Activated gamma-delta T cell treated with anti-CD3 and anti-CD28 coated beads, Interleukin-2, amount 50 U/mL, for 16 hours (primary cell): Measurements from ENCODE around the gene KCNMA1.
"Not testable (repeated sequence)": the region's sequence is repeated elsewhere in the genome, so short reads cannot be mapped to it uniquely, and the experiment has no call there.

Experiments
- DNase-seq: peaks from one replicate; pipeline ENCODE4 v3.0.0-alpha.2; 2020; ENCODE audit warnings: low read depth

The KCNMA1 gene

DNA sequence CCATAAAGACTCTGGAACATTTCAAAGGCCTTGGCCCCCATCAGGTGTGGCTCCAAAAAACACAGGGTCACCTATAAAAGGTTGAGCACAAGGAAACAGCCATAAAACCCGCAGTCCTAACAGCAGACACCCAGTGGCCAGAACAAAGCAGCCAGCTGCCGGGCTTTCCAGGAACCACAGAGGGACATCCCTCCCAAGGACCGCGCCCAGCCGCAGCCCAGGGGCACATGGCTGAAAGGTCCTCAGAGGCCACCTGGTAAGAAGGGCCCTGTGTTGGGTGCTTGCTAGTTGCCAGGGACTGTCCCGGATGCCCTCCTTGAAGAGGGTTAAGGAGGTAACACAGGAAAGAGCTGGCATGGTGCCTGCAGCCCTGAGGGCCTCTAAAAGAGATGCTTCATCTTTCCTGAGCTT lies 32.7 kb downstream of the KCNMA1 start:
- no peak for DNase-seq

DNA sequence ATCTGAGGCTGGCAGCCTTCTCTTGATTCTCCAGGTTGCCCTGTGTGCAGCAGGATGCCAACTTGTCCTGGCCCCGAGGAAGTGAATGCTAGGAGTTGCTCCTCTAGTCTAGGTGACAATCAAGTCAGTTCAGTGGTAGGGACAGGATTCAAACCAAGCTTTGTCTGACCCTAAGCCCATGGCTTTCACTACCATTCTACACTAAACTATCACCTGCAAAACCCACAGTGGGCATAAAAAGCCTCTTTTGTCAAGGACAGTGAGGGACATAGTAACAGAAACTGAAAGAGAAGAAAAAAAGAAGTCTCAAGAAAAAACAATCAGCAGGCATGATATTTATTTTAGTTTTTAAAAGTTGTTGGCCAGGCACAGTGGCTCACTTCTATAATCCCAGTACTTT lies 33.5 kb downstream of the KCNMA1 start:
- DNase-seq = no peak

DNA sequence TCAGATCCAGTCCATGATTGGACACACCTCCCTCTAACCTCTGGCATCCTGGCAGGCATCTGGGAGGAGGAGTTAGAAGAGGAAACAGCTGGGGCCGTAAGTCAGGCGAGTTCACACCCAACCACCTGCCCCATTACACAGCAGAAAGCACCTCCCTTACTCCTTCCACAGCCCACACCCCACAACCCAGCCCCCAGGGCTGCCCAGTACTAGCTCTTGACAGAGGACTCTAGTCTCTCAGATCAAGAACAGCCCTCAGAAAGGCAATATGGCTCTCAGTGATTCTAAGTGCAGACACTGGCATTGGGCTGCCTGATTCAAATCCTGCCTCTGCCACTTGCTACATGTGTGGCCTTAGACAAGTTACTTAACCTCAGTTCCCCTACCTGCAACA lies 34.1 kb downstream of the KCNMA1 start:
- DNase-seq = no peak

DNA sequence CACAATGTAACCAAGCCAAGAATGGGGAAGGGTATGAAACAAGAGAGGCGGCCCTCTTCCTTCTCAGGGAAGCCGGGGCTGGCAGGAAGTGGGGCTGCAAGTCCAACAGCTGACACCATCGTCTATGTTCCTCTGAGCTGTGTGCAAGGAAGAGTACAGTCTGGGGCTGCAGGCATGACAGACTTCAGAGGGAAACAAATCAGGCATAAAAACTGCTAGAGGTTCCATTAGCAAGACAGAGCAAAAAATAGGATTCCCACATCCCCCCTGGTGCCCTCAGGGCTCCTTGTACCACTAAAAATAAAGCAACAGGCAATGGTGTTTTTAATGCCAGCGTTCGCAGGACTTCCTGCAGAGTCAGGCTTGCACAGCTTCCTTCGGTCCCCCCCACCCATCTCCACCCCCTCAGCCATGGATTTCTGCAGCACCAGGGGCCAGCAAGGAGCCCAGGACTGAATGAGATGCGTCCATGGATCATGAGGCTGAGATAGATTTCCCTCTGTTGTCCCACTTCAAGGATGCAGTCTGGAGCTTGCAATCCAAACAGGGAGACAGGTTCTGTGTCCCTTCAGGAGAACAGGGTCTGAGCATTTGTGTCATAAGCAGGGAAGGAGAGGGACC lies 34.6 kb downstream of the KCNMA1 start:
- no peak for DNase-seq

DNA sequence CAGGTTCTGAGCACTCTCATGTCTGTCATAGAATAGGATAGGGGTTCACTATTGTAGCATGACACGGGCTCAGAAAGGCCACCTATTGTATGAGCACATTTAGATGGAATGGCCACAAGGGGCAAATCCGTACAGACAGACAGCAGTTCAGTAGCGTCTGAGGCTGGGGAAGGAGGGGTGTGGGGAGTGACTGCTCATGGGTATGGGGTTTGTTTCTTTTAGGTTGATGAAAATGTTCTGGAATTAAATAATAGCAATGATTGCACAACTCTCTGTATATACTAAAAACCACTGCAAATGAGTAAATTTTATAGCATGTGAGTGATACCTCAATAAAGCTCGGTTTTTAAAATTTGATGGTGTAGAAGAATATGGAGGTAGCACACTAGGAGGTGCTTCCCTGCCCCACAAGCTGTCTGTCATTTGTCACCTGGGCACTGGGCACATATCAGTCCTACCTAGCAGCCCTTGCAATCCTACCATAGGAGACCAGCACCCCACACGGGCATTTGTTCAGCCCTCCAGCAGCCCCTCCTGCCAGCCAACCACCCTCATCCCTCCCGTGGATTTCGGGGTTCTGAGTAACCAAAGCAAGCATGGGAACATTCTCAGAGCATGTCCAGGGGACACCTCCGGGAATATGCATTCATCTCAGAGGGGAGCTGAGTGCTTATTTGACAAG lies 35.2 kb downstream of the KCNMA1 start:
- no peak for DNase-seq

DNA sequence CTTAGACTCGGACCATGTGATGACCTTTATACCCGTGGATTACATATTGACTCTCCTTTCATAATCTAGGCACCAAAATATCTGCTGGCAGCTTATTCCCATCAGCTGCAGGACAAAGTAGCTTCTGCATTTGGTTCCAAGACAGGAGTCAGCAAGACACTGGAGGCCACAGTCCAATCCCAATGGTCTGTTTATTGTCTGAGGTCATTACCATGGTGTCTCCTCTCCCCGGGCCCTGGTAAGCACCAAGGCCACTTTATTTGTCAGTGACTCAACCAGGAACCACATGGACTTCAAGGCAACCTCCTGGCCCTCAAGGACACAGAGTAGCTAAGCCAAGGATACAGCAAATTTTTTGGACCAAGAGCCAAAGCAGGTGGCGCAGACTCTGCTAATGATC lies 36.1 kb downstream of the KCNMA1 start:
- no peak for DNase-seq

DNA sequence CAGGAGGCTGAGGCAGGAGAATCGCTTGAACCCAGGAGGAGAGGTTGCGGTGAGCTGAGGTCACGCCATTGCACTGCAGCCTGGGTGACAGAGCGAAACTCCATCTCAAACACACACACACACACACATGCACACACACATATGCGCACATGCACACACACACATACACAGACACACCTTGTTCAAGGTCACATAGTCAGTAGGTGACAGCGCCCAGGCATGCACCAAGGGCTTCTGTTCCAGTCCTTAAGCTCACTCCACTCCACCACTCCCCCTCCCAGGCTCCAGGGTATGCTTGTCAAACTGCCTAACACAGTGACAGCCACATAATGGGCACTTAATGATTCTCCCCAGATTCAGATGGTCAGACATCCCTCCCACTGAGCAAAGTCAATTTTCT lies 37.0 kb downstream of the KCNMA1 start:
- DNase-seq = no peak

DNA sequence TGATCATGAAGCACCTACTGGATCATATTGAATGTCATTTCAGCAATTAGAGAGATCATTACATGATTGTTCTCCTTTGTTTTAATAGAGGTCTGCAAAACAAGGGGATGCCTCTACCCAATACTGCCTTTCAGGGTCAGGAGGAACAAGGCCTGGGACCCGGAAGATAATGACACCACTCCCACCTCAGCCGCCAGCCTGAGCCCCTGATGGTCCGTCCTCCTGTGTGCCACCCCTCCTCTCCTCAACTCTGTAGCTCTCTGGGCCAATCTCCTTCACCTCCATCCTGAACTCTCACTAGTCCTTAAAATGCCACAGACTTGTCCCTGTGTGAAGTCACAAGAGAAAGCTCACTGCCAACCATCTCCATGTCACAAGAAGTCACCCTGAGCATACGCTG lies 38.0 kb downstream of the KCNMA1 start:
- DNase-seq = no peak

DNA sequence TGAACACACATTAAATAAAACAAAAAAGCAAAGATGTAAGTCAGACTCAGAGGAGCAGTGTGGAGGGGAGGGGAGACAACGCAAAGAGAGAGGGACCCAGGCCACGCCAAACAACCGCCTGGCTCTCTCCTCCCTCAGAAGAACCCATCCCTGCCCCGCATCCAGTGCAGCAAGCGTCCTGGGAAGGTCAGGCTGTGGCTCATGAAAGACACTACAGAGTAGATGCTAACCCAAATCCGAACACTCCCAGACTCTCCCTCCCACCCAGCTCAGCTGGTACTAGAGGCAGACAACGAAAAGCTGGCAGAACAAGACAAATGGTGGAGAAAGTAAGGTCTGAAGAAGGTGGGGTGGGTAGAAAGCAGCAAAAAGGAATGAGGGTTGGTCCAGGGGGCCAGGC lies 39.0 kb downstream of the KCNMA1 start:
- no peak for DNase-seq

DNA sequence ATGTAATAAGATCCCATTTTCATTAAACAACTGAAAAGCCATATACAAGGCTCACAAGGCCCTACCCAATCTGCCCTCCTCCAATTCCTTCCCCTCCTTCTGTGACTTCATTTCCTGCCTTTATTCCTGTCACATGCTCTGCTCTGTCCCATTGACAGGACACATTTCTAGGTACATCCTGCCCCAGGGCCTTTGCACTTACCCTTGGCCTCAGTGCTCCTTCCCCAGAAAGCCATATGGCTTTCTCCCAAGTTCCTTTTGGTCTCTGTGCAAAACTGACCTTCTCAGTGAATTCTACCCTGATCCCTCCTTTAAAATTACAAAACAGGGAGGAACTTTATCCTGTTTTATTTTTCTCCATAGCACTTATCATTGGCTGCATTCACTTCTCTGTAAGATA lies 40.0 kb downstream of the KCNMA1 start:
- DNase-seq = no peak

DNA sequence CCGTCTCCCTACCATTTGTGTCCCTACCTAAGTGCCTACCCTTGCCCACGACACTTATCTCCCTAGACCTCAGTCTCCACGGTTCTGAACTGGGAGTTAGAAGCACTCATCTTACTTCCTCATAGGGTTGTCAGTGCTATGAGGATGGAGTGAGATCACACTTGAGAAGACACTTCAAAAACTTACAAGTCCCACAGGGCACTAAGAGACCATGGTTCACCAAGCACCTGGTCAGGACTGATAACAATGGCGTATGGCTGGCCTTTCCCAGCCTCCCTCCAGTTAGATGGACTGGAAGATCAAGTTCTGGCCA lies 43.2 kb downstream of the KCNMA1 start:
- no peak for DNase-seq

DNA sequence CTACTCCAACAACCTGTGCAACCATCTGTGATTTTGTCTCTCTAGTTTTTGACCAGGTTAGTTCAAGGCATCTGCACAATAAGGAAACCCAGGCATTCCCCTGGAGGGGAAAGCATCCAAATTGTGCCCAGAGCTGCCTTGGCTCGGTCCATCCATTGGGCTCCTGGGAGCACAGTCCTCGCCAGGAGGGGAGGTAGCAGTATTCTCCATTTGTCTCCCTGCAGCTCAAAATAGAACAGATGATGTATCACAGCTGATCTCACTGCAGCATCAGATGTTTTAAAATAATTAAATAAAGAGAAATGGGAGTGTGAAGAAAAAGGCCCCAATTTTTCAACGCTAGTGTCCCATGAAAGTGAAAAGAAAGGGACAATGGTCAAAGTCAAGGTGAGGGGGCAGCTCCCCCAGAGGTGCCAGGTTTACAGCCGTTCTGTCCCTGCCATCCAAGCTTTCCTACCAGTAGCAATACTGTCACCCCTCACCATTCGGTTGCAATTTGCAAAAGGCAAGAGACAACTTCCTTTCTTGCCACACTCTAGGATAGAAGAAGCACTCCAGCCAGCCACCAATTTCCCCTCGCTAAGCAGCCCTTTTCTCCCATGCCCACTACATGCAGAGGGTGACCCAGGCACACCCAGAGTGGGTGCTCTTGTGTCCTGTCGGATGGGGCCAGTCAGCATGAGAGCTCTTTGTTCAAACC lies 43.7 kb downstream of the KCNMA1 start:
- DNase-seq = no peak

DNA sequence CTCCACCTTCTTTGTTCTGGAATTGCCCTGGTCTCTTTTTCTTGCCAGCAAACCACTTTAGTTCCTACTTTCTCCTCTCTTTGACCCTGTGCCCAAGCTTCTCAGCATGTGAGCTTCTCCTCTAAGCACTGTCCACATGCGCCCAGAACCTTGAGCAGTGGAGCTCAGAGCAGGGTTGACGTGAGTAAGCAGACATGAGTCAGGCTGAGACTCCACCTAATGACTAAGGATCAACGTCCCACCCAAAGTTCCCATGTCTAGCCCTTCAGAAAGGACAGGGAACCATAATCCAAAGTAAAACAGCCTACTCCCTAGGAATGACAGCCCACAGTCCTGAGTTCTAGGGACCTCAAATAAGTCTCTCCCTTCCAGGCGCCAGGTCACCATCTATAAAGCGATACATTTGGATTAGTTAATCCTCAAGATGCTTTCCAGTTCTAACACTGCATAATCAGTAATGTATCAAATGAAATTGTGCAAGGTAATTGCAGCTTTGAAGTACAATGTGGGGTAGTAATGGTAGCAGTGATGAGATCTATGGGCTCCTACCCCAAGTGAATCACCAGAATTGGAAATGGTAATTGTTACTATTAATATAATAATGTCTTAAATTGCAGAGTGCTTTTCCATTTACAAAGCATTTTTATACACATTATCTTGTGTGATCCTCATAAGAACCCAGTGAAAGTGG lies 44.5 kb downstream of the KCNMA1 start:
- no peak for DNase-seq

DNA sequence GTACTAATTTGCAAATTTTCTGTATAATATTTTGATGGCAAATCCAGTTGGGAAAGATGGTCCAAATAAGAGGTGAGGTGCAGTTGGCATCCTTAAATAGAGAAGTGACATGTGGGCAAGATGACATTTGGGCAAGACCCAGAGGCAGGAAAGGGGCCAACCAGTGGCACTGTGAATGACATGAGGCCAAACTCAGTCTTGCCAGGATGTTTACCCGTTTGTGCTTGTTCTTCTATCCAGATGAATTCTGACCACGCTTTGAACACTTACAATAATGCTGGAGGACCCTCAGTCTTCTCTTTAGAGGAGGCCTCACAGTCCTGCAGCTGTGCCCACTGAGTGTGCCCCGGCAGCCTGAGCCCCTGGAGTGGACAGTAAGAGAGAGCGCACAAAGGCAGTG lies 45.1 kb downstream of the KCNMA1 start:
- DNase-seq = no peak

DNA sequence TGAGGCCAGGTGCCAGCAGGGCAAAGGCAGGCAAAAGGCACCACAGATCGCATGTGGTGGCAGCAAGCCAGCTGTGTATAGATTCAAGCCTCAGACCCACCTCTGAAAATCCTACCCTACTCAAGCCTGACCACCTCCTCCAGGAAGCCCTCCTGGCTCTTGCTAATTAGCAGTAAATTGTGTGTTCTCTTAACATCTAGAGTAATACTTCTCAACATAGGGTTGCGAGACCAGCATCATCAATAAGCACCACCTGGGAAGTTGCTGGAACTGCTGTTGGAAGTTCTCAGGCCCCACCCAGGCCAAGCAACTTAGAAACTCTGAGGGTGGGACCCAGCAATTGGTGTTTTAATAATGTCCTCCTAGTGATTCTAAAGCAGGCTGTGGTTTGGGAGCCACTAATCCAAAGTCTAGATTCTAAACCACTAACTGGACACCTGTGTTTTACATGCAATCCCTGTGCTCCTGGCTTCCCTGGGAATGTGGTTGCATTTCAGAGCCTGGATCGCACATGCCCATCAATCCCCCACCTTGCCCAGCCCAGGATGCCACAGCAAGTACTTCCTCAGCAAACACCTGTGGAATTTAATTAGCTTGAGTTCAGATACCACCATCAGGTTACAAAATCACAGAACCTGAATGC lies 46.2 kb downstream of the KCNMA1 start:
- no peak for DNase-seq

DNA sequence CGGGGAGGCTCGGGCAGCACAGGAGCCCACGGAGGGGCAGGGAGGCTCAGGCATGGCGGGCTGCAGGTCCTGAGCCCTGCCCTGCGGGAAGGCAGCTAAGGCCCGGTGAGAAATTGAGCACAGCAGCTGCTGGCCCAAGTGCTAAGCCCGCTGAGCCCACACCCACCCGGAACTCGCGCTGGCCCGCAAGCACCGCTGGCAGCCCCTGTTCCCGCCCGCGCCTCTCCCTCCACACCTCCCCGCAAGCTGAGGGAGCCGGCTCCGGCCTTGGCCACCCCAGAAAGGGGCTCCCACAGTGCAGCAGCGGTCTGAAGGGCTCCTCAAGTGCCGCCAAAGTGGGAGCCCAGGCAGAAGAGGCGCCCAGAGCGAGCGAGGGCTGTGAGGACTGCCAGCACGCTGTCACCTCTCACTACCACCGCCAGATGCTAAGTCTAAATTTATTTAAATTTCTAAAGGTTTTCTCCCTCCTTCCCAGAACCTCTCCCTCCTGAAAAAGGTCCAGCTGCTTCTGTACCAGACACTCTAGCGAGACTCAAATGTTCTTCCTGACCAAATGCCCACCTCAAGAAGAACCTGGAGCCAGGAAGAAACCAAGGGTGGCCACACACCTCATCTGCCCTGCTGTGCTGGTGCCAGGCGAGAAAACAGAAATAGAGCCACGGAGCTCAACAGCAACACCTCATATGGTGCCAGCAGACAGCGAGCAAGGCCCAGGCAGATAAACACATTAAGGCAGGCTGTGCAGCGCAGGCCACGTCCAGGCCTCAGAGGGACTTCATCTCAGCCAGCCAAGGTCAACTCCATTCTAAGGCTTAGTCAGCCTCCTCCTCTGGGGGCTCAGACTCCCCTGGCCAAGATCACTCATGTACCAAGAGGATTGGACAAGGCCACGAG lies 47.0 kb downstream of the KCNMA1 start:
- DNase-seq = no peak

DNA sequence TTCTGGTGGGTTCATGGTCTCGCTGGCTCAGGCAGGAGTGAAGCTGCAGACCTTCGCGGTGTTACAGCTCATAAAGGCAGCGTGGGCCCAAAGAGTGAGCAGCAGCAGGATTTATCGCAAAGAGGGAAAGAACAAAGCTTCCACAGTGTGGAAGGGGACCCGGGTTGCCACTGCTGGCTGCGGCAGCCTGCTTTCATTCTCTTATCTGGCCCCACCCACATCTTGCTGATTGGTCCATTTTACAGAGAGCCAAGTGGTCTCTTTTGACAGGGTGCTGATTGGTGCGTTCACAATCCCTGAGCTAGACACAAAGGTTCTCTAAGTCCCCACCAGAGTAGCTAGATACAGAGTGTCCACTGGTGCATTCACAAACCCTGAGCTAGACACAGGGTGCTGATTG lies 47.9 kb downstream of the KCNMA1 start:
- not testable (repeated sequence) for DNase-seq

DNA sequence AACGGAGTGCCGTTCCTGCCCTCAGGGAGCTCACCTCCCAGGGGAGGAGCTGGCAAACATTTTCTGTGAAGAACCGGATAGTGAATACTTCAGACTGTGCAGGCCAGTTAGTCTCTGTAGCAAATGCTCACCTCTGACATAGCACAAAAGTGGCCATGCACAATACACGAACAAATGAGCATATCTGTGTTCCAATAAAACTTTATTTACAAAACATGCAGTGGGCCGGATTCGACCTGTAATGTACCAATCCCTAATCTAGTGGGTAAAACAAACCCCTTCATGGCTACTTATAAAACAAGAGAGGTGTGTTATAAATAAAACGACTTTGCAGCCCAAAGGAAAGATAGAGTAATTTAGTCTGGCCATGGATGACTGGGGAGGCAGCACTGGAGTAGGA lies 48.7 kb downstream of the KCNMA1 start:
- no peak for DNase-seq

DNA sequence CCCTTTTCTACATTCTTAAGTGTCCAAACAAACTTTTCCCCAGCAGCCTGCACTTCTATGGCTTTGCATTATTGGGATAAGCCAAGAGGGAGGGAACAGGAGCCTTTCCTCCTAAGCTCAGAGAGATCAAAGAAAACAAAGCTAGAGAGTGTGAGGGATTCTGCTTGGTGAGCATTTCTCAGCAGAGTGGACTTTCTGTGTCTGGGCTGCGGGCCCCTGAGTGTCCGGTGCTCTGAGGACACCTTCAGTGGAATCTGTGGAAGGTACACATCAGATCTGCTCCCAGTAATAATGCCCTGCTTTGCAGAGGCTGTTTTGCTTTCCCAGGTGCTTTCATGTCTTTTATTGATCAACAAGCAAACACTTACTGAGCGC lies 50.2 kb downstream of the KCNMA1 start:
- no peak for DNase-seq

DNA sequence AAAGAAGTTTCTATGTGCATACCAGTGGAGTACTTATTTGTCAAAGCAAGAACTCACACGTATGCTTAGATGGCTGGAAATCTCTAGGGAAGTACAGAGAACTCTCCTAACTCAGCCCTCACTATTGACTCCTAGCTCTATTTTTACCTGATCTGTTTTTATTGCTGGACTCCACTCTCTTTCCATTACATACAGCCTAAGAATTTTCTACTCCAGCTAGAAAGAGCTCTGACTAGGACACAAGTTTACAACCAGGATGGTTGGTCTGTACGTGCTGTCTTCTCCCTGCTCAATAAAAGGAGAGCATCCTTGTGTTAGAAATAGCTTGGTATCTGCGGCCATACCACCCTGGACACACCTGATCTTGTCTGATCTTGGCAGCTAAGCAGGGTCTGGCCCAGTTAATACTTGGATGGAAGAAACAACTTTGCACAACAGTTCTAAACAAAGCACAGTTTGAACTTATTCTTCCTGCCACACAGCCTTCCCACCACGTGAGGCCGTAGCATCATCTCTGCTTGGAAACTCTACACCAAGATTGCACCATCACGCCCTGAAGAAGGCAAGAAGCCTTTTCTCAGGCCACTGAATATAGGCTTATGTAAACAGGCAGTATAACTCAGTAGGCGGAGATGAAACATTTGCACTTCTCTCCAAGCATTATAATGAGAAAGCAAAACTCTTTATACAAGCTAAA lies 50.7 kb downstream of the KCNMA1 start:
- DNase-seq = no peak

DNA sequence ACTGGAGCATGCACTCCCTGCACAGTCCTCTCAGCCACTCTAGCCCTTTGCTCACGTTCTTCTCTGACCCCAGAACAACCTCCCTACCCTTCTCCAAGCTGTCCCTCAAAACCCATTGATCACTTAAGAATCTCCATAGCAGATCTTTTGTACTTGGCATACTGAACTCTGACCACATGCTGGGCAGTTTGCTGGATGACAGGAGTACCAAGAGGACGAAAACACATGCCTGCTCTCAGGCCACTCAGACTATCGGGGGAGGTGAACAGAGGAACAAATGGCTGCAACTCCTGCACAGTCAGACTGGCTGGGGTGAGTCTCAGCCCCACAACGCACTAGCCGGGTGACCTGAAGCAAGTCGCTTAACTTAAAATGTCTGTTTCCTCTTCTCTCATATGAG lies 52.7 kb downstream of the KCNMA1 start:
- DNase-seq = no peak
